EL (cell line): ENCODE measurements around the gene RHO.

Source experiments
- DNase-seq: peaks from one replicate; pipeline ENCODE4 v3.0.0-alpha.2; 2016

Gene RHO

DNA sequence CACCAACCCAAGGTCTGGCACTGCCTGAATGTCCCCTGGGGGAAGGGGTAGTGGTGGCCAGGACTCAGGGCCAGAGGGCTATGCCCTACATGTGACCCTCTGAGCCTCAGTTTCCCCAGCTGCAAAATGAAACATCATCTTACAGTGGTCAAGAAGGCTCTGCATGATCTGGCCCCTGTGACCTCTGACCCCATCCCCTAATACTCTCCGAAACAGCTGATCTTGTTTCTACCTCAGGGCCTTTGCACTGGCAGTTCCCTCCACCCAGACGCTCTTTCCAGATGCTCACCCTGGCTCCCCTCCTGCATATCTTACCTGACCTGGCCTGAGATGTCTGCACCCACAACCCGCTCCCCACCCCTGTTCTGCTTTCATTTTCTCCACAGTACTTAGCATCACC is 56.2 kb downstream of the RHO start:
- DNase-seq: no peak
